ENCODE measurements around the gene ABCC4. TPM values are rescaled to one million over a fixed set of nuclear protein-coding genes. Genes with fewer than 3 reads are reported as not detected.

ABCC4 gene
- total and polyA plus RNA-seq, 2 experiments from 2014 or later, result 4.3 to 12.2 TPM

GRCh38 chr13:95039415-95039814, 261.8 kb downstream of the ABCC4 start:
- Histone ChIP-seq H3K4me2 (no peak overlapping the region), H3K36me3 (ENCODE audit: insufficient read depth) (no peaks in the 10 kb centered on the region), H4K20me1 (replicated peaks; ENCODE audit: insufficient read depth) (no peaks in the 10 kb centered on the region), H3K4me3 (no peak overlapping the region), H3K9me2 (ENCODE audit: insufficient read depth) (0 out of 2 replicates have a peak, but pooled peaks cover 7% of the 10 kb centered on the region), H2AFZ (no peak overlapping the region), H3K27ac (ENCODE audit: low read depth) (no peak overlapping the region), H3K27me3 (ENCODE audit: insufficient read depth) (no peaks in the 10 kb centered on the region), H3K4me1 (ENCODE audit: insufficient read depth) (peaks cover 14% of the 10 kb centered on the region), H3F3A (replicated peaks; ENCODE audit: low read depth) (no peaks in the 10 kb centered on the region), H3K79me2 (replicated peaks; ENCODE audit: insufficient read depth) (no peaks in the 10 kb centered on the region)
- Mint-ChIP-seq H3K4me1 (peaks cover 7% of the 10 kb centered on the region; the same call in 2 of the 3 replicates), H3K36me3 (ENCODE audit: low read depth) (no peaks in the 10 kb centered on the region; the same call in 2 of the 3 replicates), H3K9me3 (no peaks in the 10 kb centered on the region), H3K27ac (no peak overlapping the region), H3K4me3 (no peak overlapping the region), H3K27me3 (ENCODE audit: insufficient read depth, low read depth, poor library complexity) (no peaks in the 10 kb centered on the region)
- ATAC-seq, result no peak
- TF ChIP-seq JUNB (IDR thresholded peaks at IDR 0.05; ENCODE audit: unreplicated experiment) (no peak), STAT1 (IDR thresholded peaks at IDR 0.05; ENCODE audit: unreplicated experiment) (no peak), EZH2 (IDR thresholded peaks at IDR 0.05; ENCODE audit: low read depth, unreplicated experiment) (no peak), ETS1 (IDR thresholded peaks at IDR 0.05) (no peak)
- no peak for DNase-seq (ENCODE audit: low spot score)

- Histone ChIP-seq H3K27me3 (ENCODE audit: insufficient read depth) (no peaks in the 10 kb centered on the region), H3K36me3 (ENCODE audit: insufficient read depth) (no peaks in the 10 kb centered on the region), H3K4me3 (no peak overlapping the region), H2AFZ (no peak overlapping the region), H3F3A (replicated peaks; ENCODE audit: low read depth) (no peaks in the 10 kb centered on the region), H3K9me2 (ENCODE audit: insufficient read depth) (0 out of 2 replicates have a peak, but pooled peaks cover 7% of the 10 kb centered on the region), H3K79me2 (replicated peaks; ENCODE audit: insufficient read depth) (no peaks in the 10 kb centered on the region), H3K4me2 (no peak overlapping the region), H4K20me1 (replicated peaks; ENCODE audit: insufficient read depth) (no peaks in the 10 kb centered on the region), H3K4me1 (ENCODE audit: insufficient read depth) (peaks cover 14% of the 10 kb centered on the region), H3K27ac (ENCODE audit: low read depth) (no peak overlapping the region)
- TF ChIP-seq REST (IDR thresholded peaks at IDR 0.05; ENCODE audit: unreplicated experiment) (no peak), NANOG (IDR thresholded peaks at IDR 0.05; ENCODE audit: borderline replicate concordance) (no peak), JUNB (IDR thresholded peaks at IDR 0.05; ENCODE audit: unreplicated experiment) (no peak), EZH2phosphoT487 (IDR thresholded peaks at IDR 0.05; ENCODE audit: unreplicated experiment) (no peak), CREB1 (CRISPR knock-in tag; IDR thresholded peaks at IDR 0.05; ENCODE audit: low read depth) (no peak), EZH2 (IDR thresholded peaks at IDR 0.05; ENCODE audit: low read depth, unreplicated experiment) (no peak)
- no peak for DNase-seq (ENCODE audit: low spot score)
- Mint-ChIP-seq H3K27ac (no peak overlapping the region; the same call in 1 of the 2 replicates), H3K36me3 (ENCODE audit: low read depth) (no peaks in the 10 kb centered on the region; the same call in 2 of the 3 replicates), H3K4me1 (peaks cover 7% of the 10 kb centered on the region; the same call in 2 of the 3 replicates), H3K4me3 (no peak overlapping the region), H3K9me3 (no peaks in the 10 kb centered on the region), H3K27me3 (ENCODE audit: insufficient read depth, low read depth, poor library complexity) (no peaks in the 10 kb centered on the region)
- no peak for ATAC-seq
Measured at GRCh38 chr13:95038949-95039348, 262.3 kb downstream of the ABCC4 start.
